Left colon (tissue), 2 donors: ENCODE measurements around the gene CCNY. TPM values are rescaled to one million over a fixed set of nuclear protein-coding genes. Genes with fewer than 3 reads are reported as not detected.

Source experiments
- ATAC-seq: fragments of 200-7000 bp; cut with Tn5 transposase; one replicate; pipeline ENCODE4 v1.9.1; 2020; ENCODE audit warnings: mild to moderate bottlenecking, moderate library complexity
- DNase-seq, 2 donors: peaks; one replicate each; pipeline ENCODE4 v3.0.0-alpha.2; 2020
- intact Hi-C, 2 donors: fragments of 100-400 bp; cut with DNase I in 1 of 2; cut with micrococcal nuclease in 1 of 2; formaldehyde crosslinking; loops; one replicate each; pipeline versions ENCODE4 v1.11.2 to v1.14.0; 2022; cut with DNase I, micrococcal nuclease
- total RNA-seq, 2 donors: library from RNA; stranded (reverse); fragmentation: NEBNext Ultra II Directional; extraction: Animal tissue kit (Norgen Biotek cat#: 25700); gene quantifications; one replicate each; pipeline ENCODE4 v1.2.1, GENCODE V29; 2021
- donor health status: DM: no; HTN: no; CAD: no.
- donor health status: DM: yes; HTN: yes; CAD: no.

The CCNY gene
- total RNA-seq, 2 donors from 2014 or later, result 51.6 to 78.0 TPM

GRCh38 chr10:35487336-35488034, 151.2 kb downstream of the CCNY start:
- intact Hi-C loops, result no loop called here
- no peak for ATAC-seq
- no peak for DNase-seq

DNA sequence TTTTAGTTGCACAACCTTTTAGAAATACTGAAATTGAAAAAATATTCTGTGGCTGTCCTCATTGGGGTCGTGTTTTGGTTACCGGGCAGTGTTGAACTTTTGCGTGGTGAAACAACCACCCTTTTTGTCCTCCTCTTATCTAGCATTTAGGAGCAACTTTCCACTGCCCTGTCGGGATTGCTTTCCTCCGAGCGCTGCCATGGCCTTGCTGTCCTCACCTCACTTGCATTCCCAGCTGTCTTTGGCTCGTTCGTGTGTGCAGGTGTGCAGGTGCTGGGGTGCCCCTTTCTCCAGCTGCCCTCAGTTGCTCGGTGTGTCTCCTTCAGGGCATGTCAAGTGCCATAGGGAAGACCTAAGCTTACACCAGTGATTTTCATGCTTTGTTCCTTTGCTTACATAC, 151.9 kb downstream of the CCNY start:
- intact Hi-C loops, result no loop called here
- DNase-seq (no peak), ATAC-seq (no peak)

- intact Hi-C loops, result no loop called here
- no peak for ATAC-seq
Observed at GRCh38 chr10:35492386-35493195, 156.3 kb downstream of the CCNY start.

GRCh38 chr10:35493196-35494118, 157.1 kb downstream of the CCNY start:
- DNase-seq (peak; percentile 43 to 52), ATAC-seq (peak; percentile 77)
- intact Hi-C loops, result no loop called here

More at GRCh38 chr10:35492386-35493195, 156.3 kb downstream of the CCNY start:
- DNase-seq, result no peak

DNA sequence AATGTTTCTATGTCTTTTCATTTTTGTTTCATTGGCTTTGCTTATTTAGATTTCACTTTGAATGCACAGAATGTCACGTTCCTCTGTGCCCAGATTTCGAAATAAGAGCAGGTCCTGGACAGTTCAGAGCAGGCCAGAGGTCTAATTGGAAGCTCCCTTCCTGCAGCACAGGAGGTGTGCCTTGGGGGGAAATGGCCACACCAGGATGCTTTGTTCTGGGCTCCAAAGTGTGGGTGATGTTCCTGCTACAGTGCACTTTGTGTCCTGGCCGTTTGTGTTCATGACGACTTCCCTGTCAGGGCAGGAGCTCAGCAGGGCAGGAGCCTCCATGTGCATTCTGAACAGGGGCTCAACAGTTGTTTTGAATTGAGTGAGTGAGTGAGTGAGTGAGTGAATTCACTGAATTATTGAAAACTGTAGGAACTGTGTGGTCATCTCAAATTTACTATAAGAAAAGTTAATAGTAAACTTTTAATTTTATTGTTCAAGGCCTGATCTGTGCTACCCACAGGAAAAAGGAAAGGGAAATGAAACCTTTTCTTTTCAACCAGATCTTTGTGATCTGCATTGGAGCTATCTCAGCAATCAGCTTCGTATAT, 159.3 kb downstream of the CCNY start:
- ATAC-seq (peak; percentile 53), DNase-seq (no peak)
- intact Hi-C loops, result no loop called here

- intact Hi-C loops, result no loop called here
- ATAC-seq (peak; percentile 53), DNase-seq (no peak)
Observed at GRCh38 chr10:35497909-35498308, 161.6 kb downstream of the CCNY start.

- ATAC-seq, result no peak
- intact Hi-C loops, result no loop called here
- no peak for DNase-seq
Observed at GRCh38 chr10:35498693-35499092, 162.4 kb downstream of the CCNY start.

DNA sequence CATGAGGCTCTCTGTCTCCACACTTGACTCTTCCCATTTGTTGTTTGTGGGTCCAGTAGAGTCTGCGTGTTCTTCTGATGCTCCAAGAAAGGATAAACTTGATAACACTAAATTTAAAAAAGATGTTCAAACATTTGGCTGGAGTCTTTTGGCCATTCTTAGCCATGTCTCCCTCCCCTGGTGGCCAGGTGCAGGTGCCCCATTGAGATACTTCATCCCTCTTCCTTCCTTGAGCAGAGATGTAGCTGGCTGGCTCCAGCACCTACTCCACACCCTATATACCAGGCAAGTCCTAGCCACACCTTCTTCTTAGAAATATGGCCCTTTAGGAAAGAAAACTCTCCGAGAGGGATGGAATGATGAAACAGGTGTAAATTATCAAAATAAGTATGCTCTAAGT, 165.6 kb downstream of the CCNY start:
- ATAC-seq, result no peak
- no peak for DNase-seq
- intact Hi-C loops, result no loop called here

DNA sequence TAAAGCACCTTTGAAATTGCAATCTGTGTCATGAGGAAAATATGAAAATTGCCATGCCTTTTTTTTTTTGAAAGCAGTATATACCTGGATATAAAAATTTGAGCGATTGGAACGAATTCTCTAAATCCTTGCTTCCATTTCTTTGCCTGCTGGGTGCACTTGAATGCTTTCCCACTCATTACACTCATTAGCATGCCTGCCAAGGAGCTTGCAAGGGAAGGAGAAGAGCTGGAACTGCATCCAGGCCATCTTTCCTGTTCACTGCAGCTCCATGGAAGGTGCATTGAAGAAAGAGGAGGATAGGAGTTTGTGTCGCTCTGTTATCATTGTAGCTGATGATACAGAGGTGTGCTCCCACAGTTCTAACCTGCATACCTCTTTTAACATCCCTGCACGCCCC, 166.4 kb downstream of the CCNY start:
- ATAC-seq, result no peak
- intact Hi-C loops, result no loop called here
- no peak for DNase-seq

DNA sequence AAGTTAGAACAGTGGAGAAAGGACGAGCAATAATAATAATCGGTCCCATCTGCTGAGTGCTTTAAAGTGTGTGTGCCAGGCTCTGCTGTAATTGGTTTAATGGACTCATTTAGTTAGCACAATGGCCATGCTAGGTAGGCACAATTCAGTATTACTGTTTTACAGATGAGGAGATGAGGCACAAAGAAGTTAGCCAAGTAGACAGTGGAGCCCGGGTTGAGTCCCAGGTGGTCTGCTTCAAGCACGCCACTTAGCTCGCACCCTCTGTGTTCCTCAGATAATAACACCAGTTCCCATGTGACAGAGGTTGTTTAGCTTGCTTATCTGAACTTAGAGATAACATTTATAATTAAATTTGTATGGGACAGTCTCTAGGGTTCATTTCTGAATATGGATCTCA, 167.3 kb downstream of the CCNY start:
- no peak for ATAC-seq
- intact Hi-C loops, result no loop called here
- DNase-seq, result no peak

DNA sequence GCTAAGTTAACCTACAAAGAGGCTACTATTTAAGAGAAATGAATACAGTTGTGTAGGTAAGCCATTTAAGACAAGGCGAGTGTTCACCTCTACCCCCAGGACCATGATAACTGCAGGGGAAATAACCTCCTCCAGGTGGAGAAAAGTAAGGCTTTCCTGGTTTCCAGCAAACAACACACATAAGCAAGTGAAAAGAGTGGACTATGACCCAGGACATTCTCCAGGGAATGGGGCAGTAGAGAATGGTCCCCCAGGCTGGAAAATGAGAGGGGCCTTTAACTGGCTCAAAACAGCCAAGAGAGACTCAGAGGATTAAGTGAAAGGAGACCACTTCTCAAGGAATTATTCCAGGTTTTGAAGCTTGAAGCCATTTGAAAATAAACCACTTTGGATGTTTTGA, 167.8 kb downstream of the CCNY start:
- no peak for DNase-seq
- ATAC-seq, result peak; percentile 59
- intact Hi-C loops, result no loop called here

DNA sequence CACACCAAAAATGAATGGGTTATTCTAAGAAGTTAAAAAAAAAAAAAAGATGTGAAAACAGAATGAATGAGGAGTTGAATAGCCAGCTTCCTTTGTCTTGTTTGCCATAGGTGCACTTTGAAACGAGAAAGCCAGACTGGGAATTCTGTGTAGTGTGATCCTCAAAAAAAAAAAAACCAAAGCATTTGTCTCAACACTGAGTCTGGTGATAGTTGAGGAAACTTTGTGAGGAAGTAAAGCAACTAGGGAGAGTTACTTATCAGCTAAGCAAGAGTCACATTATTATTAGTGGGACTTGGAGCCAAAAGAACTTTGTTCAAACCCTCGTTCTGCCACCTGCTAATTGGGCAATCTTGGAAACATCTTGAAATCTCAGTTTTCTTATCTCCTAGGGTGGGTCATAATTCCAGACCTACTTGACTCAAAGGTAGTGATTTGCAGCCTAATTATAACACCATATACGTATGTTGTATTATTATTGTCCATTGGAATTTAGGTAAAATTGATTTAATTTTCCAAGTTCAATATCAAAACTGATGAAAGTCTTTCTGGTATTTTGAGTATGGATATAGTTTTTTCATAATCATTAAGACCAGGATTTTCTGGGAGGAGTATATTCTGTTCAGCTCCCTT, 169.0 kb downstream of the CCNY start:
- ATAC-seq, result peak; percentile 67
- intact Hi-C loops, result no loop called here

DNA sequence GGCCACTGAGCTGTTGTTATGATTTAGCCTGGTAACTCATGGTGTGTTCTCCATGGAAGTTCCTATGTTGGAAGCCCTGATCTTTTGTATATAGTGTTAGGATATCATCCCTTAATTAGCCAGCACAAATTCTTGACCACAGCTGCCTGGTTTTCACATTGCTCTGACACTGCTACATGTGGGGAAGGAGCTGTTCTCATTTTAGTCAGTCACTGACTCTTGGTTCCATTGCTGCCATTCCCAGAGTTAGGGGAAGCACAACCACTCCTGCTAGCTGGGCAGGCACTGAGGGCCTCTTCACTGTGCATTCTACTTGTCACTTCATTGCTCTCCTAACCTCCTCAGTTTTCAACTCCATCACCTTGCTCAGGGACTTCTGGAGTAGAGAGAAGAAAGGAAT, 170.4 kb downstream of the CCNY start:
- ATAC-seq, result no peak
- no peak for DNase-seq

More for the DNA sequence above, 169.0 kb downstream of the CCNY start:
- no peak for DNase-seq

GRCh38 chr10:35507519-35508109, 171.3 kb downstream of the CCNY start:
- ATAC-seq (no peak), DNase-seq (no peak)
- intact Hi-C loops, result no loop called here

More for the DNA sequence above, 170.4 kb downstream of the CCNY start:
- intact Hi-C loops, result no loop called here

- DNase-seq, result no peak
- ATAC-seq, result no peak
- intact Hi-C loops, result no loop called here
Observed at GRCh38 chr10:35508647-35509046, 172.3 kb downstream of the CCNY start.

GRCh38 chr10:35510891-35511290, 174.6 kb downstream of the CCNY start:
- ATAC-seq (no peak), DNase-seq (no peak)
- intact Hi-C loops, result no loop called here

GRCh38 chr10:35511647-35512046, 175.3 kb downstream of the CCNY start:
- ATAC-seq, result no peak
- intact Hi-C loops, result no loop called here
- no peak for DNase-seq

DNA sequence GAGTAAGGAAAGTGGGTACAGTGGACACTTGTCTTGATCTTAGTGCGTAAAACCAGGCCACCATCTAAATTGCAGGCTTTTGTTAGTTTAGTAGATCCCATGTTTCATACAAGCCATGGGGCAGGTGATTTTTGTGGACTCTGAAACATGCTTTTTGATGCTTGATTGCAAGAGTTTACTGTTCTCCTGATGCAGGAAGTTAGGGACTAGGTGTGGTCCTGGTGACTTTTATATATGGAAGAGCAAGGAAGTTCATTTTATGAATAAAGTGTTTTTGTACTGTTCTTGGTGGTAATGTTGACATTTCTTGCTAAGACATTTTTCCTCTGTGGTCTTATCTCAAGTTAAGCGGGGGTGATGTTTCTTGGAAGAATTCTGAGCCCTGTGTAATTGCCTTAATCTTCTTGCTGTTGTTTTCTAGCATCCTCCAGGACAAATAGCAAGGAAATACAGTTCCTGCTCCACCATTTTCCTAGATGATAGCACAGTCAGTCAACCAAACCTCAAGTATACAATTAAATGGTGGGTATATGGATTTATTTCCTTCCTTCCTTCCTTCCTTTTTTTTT, 179.9 kb downstream of the CCNY start:
- no peak for DNase-seq
- ATAC-seq, result peak; percentile 94
- intact Hi-C loops, result no loop called here
